Thyroid gland (tissue), 4 donors: ENCODE data around the gene HYI.

Experiments used
- CTCF ChIP-seq, 6 experiments: fragments of 200-600 bp in 3 of 6; fragments of 450-650 bp in 3 of 6; sonication (generic) in 3 of 6; IDR thresholded peaks; one replicate each; pipeline ENCODE4 v1.5.1; 2016 to 2019; ENCODE audit warnings: antibody characterized with exemption in 6 of 6, mild to moderate bottlenecking in 2 of 6, inconsistent platforms in 1 of 6, moderate library complexity in 1 of 6
- POLR2A ChIP-seq, 2 donors: fragments of 450-650 bp; IDR thresholded peaks; one replicate each; pipeline ENCODE4 v1.6.1; 2017; ENCODE audit warnings: antibody characterized with exemption in 2 of 2, mild to moderate bottlenecking in 2 of 2, moderate library complexity in 1 of 2

GRCh38 chr1:43439781-43440180 lies 13.9 kb downstream of the HYI start:
- TF ChIP-seq CTCF (IDR thresholded peaks at IDR 0.05) (no peak), POLR2A (IDR thresholded peaks at IDR 0.05) (no peak)
